Natural killer cell (primary cell): ENCODE measurements around the gene GFRA4. TPM values are rescaled to one million over a fixed set of nuclear protein-coding genes. Genes with fewer than 3 reads are reported as not detected.
A peak's percentile ranks its signal among the peaks of the same experiment; 100 is the strongest.

Experiments
- ATAC-seq, 3 donors: fragments of 150-1000 bp in 2 of 3; fragments of 200-7000 bp in 1 of 3; cut with Tn5 transposase; 1 replicate in 1 of 3; 2 replicates in 2 of 3; pipeline ENCODE4 v1.10.0; 2021; ENCODE audit warnings: mild to moderate bottlenecking in 2 of 3, moderate library complexity in 2 of 3
- DNase-seq, 2 donors: peaks; one replicate each; pipeline versions ENCODE4 v3.0.0 to v3.0.0-alpha.2; 2013 to 2021; ENCODE audit warnings: mixed read lengths in 1 of 2
- H3K27ac ChIP-seq: one replicate; pipeline ENCODE4 v1.5.1; 2013; ENCODE audit warnings: mild to moderate bottlenecking, low read length
- H3K27me3 ChIP-seq: one replicate; pipeline ENCODE4 v1.6.1; 2013; ENCODE audit warnings: low read length; ENCODE audit not compliant: control insufficient read depth, insufficient read depth
- H3K36me3 ChIP-seq: one replicate; pipeline ENCODE4 v1.6.1; 2013; ENCODE audit warnings: low read length; ENCODE audit not compliant: control insufficient read depth, insufficient read depth
- H3K4me1 ChIP-seq: one replicate; pipeline ENCODE4 v1.6.1; 2013; ENCODE audit warnings: low read length; ENCODE audit not compliant: control insufficient read depth, insufficient read depth
- H3K4me3 ChIP-seq: one replicate; pipeline ENCODE4 v1.5.1; 2013; ENCODE audit warnings: low read length
- H3K9me3 ChIP-seq: one replicate; pipeline ENCODE4 v1.6.1; 2013; ENCODE audit warnings: low read length; ENCODE audit not compliant: control insufficient read depth, insufficient read depth
- H3K27ac Mint-ChIP-seq, 2 donors: one replicate each; pipeline ENCODE4 v1.8.0; 2022; ENCODE audit warnings: mild to moderate bottlenecking in 2 of 2, mixed read lengths in 2 of 2, moderate library complexity in 1 of 2
- H3K27me3 Mint-ChIP-seq, 2 donors: one replicate each; pipeline ENCODE4 v1.8.0; 2022; ENCODE audit warnings: low read depth in 2 of 2, mixed read lengths in 2 of 2
- H3K36me3 Mint-ChIP-seq: one replicate; pipeline ENCODE4 v1.8.0; 2022; ENCODE audit warnings: mixed read lengths
- H3K4me1 Mint-ChIP-seq, 2 donors: one replicate each; pipeline ENCODE4 v1.8.0; 2022; ENCODE audit warnings: mixed read lengths in 2 of 2
- H3K4me3 Mint-ChIP-seq: one replicate; pipeline ENCODE4 v1.8.0; 2022; ENCODE audit warnings: mild to moderate bottlenecking, moderate library complexity, mixed read lengths
- H3K9me3 Mint-ChIP-seq, 2 donors: one replicate each; pipeline ENCODE4 v1.8.0; 2022; ENCODE audit warnings: mixed read lengths in 2 of 2
- WGBS: methylation state at CpG from one replicate; pipeline ENCODE4 v1.1.7; 2013; ENCODE audit warnings: missing lambda C conversion rate; ENCODE audit not compliant: insufficient coverage; 5-methylcytosine and 5-hydroxymethylcytosine counted together
- intact Hi-C: fragments of 100-400 bp; cut with micrococcal nuclease; formaldehyde crosslinking; loops from one replicate; pipeline ENCODE4 v1.14.2; 2022
- total RNA-seq, 4 donors: library from RNA; stranded (reverse); fragments of 120-200 nt in 1 of 4; gene quantifications; one replicate each; pipeline versions ENCODE4 v1.2.3 to v1.2.4, GENCODE V29; 2013 to 2022
- TF ChIP-seq, protein P1 (sequence below): fragments of 200-600 bp; IDR thresholded peaks from one replicate; pipeline ENCODE4 v1.8.0; 2022; ENCODE audit warnings: antibody characterized with exemption

GFRA4 gene
- total RNA-seq, 3 donors from 2014 or later (not counting 1 experiment from before 2014, with no cell fraction given): not detected

DNA sequence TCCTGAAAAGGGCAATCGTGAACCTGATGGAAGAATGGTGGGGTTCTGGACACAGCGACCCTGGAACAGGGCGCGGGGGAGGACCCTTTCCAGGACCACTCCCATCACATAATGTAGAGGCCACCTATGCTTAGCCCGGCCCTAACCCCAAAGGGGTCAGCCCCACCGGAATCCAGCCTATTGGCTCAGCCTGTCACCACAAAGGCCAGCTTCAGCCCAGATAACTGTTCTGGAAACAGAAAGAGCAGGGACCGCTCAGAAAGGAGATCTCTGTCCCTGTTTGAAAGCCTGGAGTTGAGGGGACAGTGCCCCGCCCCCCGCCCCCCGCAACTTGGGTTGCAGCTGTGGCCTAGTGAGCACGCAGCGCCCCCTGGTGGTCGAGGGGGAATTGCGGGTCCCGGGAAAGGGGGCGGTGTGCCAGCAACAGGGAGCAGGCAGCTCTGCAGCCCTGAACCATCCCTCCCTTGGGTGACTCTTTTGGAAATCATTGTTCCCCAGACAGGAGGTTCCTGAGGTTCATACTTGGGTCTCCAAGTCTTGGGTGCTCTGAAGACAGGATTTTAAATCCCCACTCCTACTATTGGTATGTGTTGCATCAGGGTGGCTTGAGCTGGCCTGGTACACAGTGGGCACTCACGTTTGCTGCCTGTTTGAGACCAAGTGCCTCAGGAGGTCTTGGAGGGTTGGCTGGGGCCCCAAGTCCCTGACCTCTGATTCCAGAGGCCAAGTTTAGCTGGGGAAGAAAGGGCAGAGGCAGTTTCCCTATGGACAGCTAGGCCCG lies 47.7 kb upstream of the GFRA4 start:
- Histone ChIP-seq H3K4me1 (peaks cover 6% of the 10 kb centered on the region), H3K36me3 (no peaks in the 10 kb centered on the region), H3K27me3 (no peaks in the 10 kb centered on the region), H3K27ac (no peak overlapping the region), H3K9me3 (no peaks in the 10 kb centered on the region), H3K4me3 (no peak overlapping the region)
- H3K27ac Mint-ChIP-seq: no peak overlapping the region
- WGBS: 29% methylated on average over 17 of the region's 18 CpGs
- H3K4me3 Mint-ChIP-seq: no peak overlapping the region
- no peaks in the 10 kb centered on the region for H3K9me3 Mint-ChIP-seq
- intact Hi-C loops: no loop called here
- DNase-seq (peak; percentile 76 to 82), ATAC-seq (peak; percentile 67 to 81 (median 76))
- peaks cover 0 to 7% of the 10 kb centered on the region in 2 donors for H3K27me3 Mint-ChIP-seq
- TF ChIP-seq, protein P1, sequence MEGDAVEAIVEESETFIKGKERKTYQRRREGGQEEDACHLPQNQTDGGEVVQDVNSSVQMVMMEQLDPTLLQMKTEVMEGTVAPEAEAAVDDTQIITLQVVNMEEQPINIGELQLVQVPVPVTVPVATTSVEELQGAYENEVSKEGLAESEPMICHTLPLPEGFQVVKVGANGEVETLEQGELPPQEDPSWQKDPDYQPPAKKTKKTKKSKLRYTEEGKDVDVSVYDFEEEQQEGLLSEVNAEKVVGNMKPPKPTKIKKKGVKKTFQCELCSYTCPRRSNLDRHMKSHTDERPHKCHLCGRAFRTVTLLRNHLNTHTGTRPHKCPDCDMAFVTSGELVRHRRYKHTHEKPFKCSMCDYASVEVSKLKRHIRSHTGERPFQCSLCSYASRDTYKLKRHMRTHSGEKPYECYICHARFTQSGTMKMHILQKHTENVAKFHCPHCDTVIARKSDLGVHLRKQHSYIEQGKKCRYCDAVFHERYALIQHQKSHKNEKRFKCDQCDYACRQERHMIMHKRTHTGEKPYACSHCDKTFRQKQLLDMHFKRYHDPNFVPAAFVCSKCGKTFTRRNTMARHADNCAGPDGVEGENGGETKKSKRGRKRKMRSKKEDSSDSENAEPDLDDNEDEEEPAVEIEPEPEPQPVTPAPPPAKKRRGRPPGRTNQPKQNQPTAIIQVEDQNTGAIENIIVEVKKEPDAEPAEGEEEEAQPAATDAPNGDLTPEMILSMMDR: peak; percentile 95
- no peaks in the 10 kb centered on the region for H3K36me3 Mint-ChIP-seq
- H3K4me1 Mint-ChIP-seq: no peaks in the 10 kb centered on the region

DNA sequence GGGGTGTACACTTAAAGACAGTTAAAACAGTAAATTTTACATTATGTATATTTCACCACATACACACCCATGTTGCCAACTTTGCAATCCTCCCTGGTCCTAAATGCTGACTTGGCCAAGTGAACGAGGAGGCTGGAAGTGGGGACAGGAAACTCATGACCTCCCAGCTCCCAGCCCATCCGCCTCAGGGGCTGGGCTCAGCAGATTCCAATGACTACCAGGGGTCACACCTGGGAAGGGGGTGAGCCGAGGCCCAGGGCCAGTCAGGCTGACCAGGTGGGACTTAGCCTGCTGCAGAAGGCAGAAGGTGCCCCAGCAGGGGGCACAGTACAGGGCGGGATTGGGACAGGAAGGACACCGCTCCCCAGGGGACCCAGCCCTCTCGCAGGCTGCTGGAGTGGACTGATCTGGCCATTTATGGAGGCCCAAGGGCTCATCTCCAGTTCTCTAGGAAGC lies 46.8 kb upstream of the GFRA4 start:
- intact Hi-C loops: no loop called here
- no peak overlapping the region for H3K4me3 ChIP-seq
- Mint-ChIP-seq H3K27ac (no peak overlapping the region), H3K4me3 (no peak overlapping the region), H3K36me3 (no peaks in the 10 kb centered on the region), H3K4me1 (no peaks in the 10 kb centered on the region), H3K9me3 (no peaks in the 10 kb centered on the region), H3K27me3 (peaks cover 0 to 7% of the 10 kb centered on the region in 2 donors)
- TF ChIP-seq, protein P1: no peak
- H3K9me3 ChIP-seq: no peaks in the 10 kb centered on the region
- no peaks in the 10 kb centered on the region for H3K36me3 ChIP-seq
- no peak for DNase-seq
- whole genome bisulfite sequencing: 65% methylated on average over 6 of the region's 6 CpGs
- H3K4me1 ChIP-seq: peaks cover 6% of the 10 kb centered on the region
- no peaks in the 10 kb centered on the region for H3K27me3 ChIP-seq
- H3K27ac ChIP-seq: no peak overlapping the region
- ATAC-seq: no peak

DNA sequence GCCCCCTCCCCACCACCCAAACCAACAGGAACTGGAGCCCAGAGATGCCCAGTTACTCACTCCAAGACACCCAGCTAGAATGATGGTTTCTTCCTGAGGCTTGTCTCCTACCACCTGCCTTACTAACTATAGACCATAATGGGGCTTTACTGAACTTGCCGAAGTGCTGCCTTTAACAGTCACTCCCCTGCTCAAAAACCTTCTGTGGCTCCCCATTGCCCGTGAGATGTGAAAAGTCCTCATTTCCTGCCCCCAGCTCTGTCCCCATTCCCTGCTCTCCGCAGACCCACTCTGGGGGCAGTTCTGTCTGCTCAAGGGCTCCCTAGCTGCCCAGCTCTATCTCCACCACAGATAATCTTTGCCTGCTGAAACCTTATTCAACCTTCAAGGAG lies 44.3 kb upstream of the GFRA4 start:
- intact Hi-C loops: no loop called here
- Histone ChIP-seq H3K27me3 (no peaks in the 10 kb centered on the region), H3K4me1 (peaks cover 3% of the 10 kb centered on the region)

More for the DNA sequence above, 44.3 kb upstream of the GFRA4 start:
- 83% methylated on average over 3 of the region's 3 CpGs for WGBS
- Histone ChIP-seq H3K4me3 (no peak overlapping the region), H3K27ac (no peak overlapping the region), H3K9me3 (no peaks in the 10 kb centered on the region), H3K36me3 (no peaks in the 10 kb centered on the region)
- peak overlapping the region in 1 of 2 donors; percentile 6 for H3K27ac Mint-ChIP-seq
- no peaks in the 10 kb centered on the region for H3K4me1 Mint-ChIP-seq
- no peaks in the 10 kb centered on the region for H3K36me3 Mint-ChIP-seq
- no peak for ATAC-seq
- peaks cover 0 to 7% of the 10 kb centered on the region in 2 donors for H3K27me3 Mint-ChIP-seq
- H3K4me3 Mint-ChIP-seq: no peak overlapping the region
- no peaks in the 10 kb centered on the region for H3K9me3 Mint-ChIP-seq
- TF ChIP-seq, protein P1: no peak
- no peak for DNase-seq
